ENCODE data around the gene RAB11FIP3. TPM values are rescaled to one million over a fixed set of nuclear protein-coding genes. Genes with fewer than 3 reads are reported as not detected.

RAB11FIP3 gene
- total RNA-seq, 1 experiment from 2014 or later: 35.8 TPM

DNA sequence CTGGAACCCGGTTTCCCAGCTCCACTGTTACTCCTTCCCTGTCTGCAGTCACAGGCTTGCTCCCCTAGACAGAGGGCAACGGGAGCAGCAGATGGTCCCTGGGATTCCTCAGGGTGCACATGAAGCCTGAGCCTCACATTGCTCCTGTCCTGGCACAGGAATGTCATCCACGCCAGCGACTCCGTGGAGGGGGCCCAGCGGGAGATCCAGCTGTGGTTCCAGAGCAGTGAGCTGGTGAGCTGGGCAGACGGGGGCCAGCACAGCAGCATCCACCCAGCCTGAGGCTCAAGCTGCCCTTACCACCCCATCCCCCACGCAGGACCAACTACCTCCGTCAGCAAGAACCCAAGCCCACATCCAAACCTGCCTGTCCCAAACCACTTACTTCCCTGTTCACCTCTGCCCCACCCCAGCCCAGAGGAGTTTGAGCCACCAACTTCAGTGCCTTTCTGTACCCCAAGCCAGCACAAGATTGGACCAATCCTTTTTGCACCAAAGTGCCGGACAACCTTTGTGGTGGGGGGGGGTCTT lies 25.3 kb upstream of the RAB11FIP3 start:
- POLR2A ChIA-PET: interaction anchor here (0.6 kb wide), 1 partner anchor 29 kb away, joined by 4 read pairs; no protein-coding TSS in a partner anchor
- CTCF ChIA-PET: no interaction called here
- Histone ChIP-seq H3K4me1 (peaks cover 17% of the 10 kb centered on the region), H3K4me3 (ENCODE audit: low read depth, low read length) (no peak overlapping the region), H3K36me3 (ENCODE audit: control insufficient read depth, insufficient read depth, low read length) (peaks cover 3% of the 10 kb centered on the region), H3K9me3 (no peaks in the 10 kb centered on the region), H3K27me3 (replicated peaks; ENCODE audit: control insufficient read depth, insufficient read depth, low read length) (no peaks in the 10 kb centered on the region)
- no peak overlapping the region for H3K27ac Mint-ChIP-seq (ENCODE audit: unreplicated experiment)
- BruUV-seq (replicated peaks): no TSS peak
- no peaks in the 10 kb centered on the region for H3K27me3 Mint-ChIP-seq (ENCODE audit: insufficient read depth, unreplicated experiment)
- DNase-seq: no peak
- TF ChIP-seq, protein P1, sequence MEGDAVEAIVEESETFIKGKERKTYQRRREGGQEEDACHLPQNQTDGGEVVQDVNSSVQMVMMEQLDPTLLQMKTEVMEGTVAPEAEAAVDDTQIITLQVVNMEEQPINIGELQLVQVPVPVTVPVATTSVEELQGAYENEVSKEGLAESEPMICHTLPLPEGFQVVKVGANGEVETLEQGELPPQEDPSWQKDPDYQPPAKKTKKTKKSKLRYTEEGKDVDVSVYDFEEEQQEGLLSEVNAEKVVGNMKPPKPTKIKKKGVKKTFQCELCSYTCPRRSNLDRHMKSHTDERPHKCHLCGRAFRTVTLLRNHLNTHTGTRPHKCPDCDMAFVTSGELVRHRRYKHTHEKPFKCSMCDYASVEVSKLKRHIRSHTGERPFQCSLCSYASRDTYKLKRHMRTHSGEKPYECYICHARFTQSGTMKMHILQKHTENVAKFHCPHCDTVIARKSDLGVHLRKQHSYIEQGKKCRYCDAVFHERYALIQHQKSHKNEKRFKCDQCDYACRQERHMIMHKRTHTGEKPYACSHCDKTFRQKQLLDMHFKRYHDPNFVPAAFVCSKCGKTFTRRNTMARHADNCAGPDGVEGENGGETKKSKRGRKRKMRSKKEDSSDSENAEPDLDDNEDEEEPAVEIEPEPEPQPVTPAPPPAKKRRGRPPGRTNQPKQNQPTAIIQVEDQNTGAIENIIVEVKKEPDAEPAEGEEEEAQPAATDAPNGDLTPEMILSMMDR (IDR thresholded peaks at IDR 0.05; ENCODE audit: insufficient read depth in 1 of 2, low read depth in 1 of 2, low read length in 1 of 2, severe bottlenecking in 1 of 2, unreplicated experiment in 1 of 2): no peak
- H3K4me3 Mint-ChIP-seq (ENCODE audit: unreplicated experiment): peak overlapping the region; percentile 76
- H3K4me1 Mint-ChIP-seq (ENCODE audit: low read depth, unreplicated experiment): peaks cover under 1% of the 10 kb centered on the region
- no peaks in the 10 kb centered on the region for H3K9me3 Mint-ChIP-seq (ENCODE audit: unreplicated experiment)
- peaks cover 30% of the 10 kb centered on the region for H3K36me3 Mint-ChIP-seq (ENCODE audit: insufficient read depth, unreplicated experiment)
- intact Hi-C loops (cut with micrococcal nuclease; ENCODE audit: unreplicated experiment): no loop called here

DNA sequence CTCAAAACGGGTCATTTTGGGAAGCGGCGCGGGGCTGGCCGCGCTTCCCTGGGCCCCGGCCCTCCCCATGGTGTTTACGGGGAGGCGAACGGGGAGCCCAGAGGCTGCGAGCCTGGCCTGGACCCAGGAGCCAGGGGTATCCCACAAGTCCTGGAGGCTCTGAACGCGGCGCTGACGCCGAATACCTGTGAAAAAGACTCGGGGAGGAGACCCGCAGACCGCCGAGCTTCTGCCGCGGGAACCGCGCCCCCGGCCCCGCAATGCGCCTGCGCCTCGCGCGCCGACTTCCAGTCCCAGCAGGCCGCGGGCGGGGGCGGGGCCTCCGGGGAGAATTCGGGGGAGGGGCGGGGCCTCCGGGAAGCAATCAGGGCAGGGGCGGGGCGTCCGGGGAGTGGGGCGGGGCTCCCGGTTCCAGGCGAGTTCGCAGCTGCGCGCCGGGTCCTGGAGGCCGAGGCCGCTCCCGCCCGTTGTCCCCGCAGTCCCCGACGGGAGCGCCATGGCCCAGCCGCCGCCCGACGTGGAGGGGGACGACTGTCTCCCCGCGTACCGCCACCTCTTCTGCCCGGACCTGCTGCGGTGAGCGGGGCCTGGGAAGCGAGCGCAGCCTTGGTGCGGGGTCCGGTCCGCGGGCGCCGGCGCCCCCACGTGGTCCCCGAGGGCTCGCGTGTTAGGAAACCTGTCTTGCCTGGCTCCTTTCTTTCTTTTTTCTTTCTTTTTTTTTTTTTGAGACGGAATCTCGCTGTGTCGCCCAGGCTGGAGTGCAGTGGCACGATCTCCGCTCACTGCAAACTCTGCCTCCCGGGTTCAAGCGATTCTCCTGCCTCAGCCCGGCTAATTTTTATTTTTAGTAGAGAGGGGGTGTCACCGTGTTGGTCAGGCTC lies 23.7 kb upstream of the RAB11FIP3 start, which contains the start of gene DECR2:
DECR2 (plus strand) TSS at position 418 of the 881 bp plus-strand sequence; CDS start at position 497, 79 bp downstream.
- H3K27me3 ChIP-seq (replicated peaks; ENCODE audit: control insufficient read depth, insufficient read depth, low read length): no peaks in the 10 kb centered on the region
- CTCF ChIA-PET: interaction anchor here (0.5 to 1.4 kb wide), 6 partner anchors 9 to 221 kb away, joined by 4 to 9 read pairs (median 4); partner anchors contain the start of gene RAB11FIP3
- Mint-ChIP-seq H3K36me3 (ENCODE audit: insufficient read depth, unreplicated experiment) (peaks cover 30% of the 10 kb centered on the region), H3K27ac (ENCODE audit: unreplicated experiment) (peak within 1 kb of the TSS; percentile 81), H3K4me1 (ENCODE audit: low read depth, unreplicated experiment) (peaks cover 7% of the 10 kb centered on the region), H3K4me3 (ENCODE audit: unreplicated experiment) (peak within 1 kb of the TSS; percentile 76), H3K9me3 (ENCODE audit: unreplicated experiment) (no peaks in the 10 kb centered on the region), H3K27me3 (ENCODE audit: insufficient read depth, unreplicated experiment) (no peaks in the 10 kb centered on the region)
- H3K4me3 ChIP-seq (ENCODE audit: low read depth, low read length): peak within 1 kb of the TSS; percentile 89
- TF ChIP-seq, protein P1 (IDR thresholded peaks at IDR 0.05; ENCODE audit: insufficient read depth in 1 of 2, low read depth in 1 of 2, low read length in 1 of 2, severe bottlenecking in 1 of 2, unreplicated experiment in 1 of 2): peak; percentile 41 to 43
- intact Hi-C loops (cut with micrococcal nuclease; ENCODE audit: unreplicated experiment): no loop called here
- H3K36me3 ChIP-seq (ENCODE audit: control insufficient read depth, insufficient read depth, low read length): peaks cover 3% of the 10 kb centered on the region
- DNase-seq: peak; percentile 93
- POLR2A ChIA-PET: interaction anchor here (0.5 to 1.0 kb wide), 8 partner anchors 18 to 362 kb away, joined by 3 to 8 read pairs (median 3); partner anchors contain the start of genes METTL26, POLR3K and SNRNP25
- peaks cover 30% of the 10 kb centered on the region for H3K4me1 ChIP-seq
- BruUV-seq (replicated peaks): TSS peak; percentile 66
- no peaks in the 10 kb centered on the region for H3K9me3 ChIP-seq

DNA sequence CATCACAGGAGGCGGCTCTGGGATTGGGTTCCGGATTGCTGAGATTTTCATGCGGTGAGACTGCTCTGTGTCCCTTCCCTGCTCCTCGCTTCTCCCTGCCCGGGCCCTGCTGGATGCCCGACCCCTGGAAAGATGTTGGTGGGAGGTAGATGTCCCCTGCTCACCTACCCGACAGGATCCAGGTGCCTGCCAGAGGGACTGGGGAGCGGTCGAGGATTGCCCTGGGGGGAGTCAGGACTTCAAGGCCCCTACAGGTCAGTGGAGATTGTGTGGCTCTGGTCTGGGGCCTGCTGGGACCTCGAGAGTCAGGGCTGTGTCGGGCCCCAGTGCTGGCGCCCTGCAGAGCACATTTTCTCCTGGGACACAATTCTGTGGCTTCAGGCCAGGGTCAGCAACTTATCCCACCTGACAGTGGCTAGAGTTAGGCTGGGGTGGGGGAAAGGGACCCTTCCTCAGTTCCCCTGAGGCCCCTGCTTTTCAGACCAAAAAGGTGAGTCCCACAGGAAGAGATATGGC lies 20.4 kb upstream of the RAB11FIP3 start:
- POLR2A ChIA-PET: interaction anchor here (0.6 kb wide), 1 partner anchor 50 kb away, joined by 3 read pairs; no protein-coding TSS in a partner anchor
- no peak for DNase-seq
- no peaks in the 10 kb centered on the region for H3K27me3 Mint-ChIP-seq (ENCODE audit: insufficient read depth, unreplicated experiment)
- CTCF ChIA-PET: no interaction called here
- Histone ChIP-seq H3K4me1 (peaks cover 30% of the 10 kb centered on the region), H3K36me3 (ENCODE audit: control insufficient read depth, insufficient read depth, low read length) (peaks cover 2% of the 10 kb centered on the region; the same call in 1 of the 2 replicates), H3K4me3 (ENCODE audit: low read depth, low read length) (no peak overlapping the region), H3K27me3 (replicated peaks; ENCODE audit: control insufficient read depth, insufficient read depth, low read length) (no peaks in the 10 kb centered on the region), H3K9me3 (no peaks in the 10 kb centered on the region)
- TF ChIP-seq, protein P1 (IDR thresholded peaks at IDR 0.05; ENCODE audit: insufficient read depth in 1 of 2, low read depth in 1 of 2, low read length in 1 of 2, severe bottlenecking in 1 of 2, unreplicated experiment in 1 of 2): no peak
- BruUV-seq (replicated peaks): no TSS peak
- peak overlapping the region; percentile 50 for H3K4me3 Mint-ChIP-seq (ENCODE audit: unreplicated experiment)
- peaks cover 30% of the 10 kb centered on the region for H3K36me3 Mint-ChIP-seq (ENCODE audit: insufficient read depth, unreplicated experiment)
- H3K27ac Mint-ChIP-seq (ENCODE audit: unreplicated experiment): peak overlapping the region; percentile 75
- intact Hi-C loops (cut with micrococcal nuclease; ENCODE audit: unreplicated experiment): no loop called here
- peaks cover 7% of the 10 kb centered on the region for H3K4me1 Mint-ChIP-seq (ENCODE audit: low read depth, unreplicated experiment)
- no peaks in the 10 kb centered on the region for H3K9me3 Mint-ChIP-seq (ENCODE audit: unreplicated experiment)

Data from Caco-2 (cell line).